Hippocampal formation (tissue), 2 donors: ENCODE data around the gene TBCEL.

Experiments used
- DNase-seq, 2 donors: peaks; one replicate each; lab custom pipeline; 2025; lab: John Stamatoyannopoulos, UW

TBCEL gene

GRCh38 chr11:121138259-121138658, 114.4 kb downstream of the TBCEL start:
- DNase-seq = no peak

GRCh38 chr11:121140369-121140768, 116.5 kb downstream of the TBCEL start:
- DNase-seq = no peak
